Renal cortex interstitium (tissue), 15 donors: Measurements from ENCODE around the gene RBBP8. TPM values are rescaled to one million over a fixed set of nuclear protein-coding genes. Genes with fewer than 3 reads are reported as not detected.
"Not testable (repeated sequence)": the region's sequence is repeated elsewhere in the genome, so short reads cannot be mapped to it uniquely, and the experiment has no call there.

ENCODE experiments used
- DNase-seq, 11 donors: peaks; one replicate each; pipeline ENCODE4 v3.0.0-alpha.2; 2013; ENCODE audit warnings: low read depth in 9 of 11, low spot score in 4 of 11; ENCODE audit errors: extremely low read depth in 1 of 11
- long read RNA-seq, 16 experiments: transcript quantifications; one replicate each; lab custom pipeline, GENCODE V29; 2026
- polyA plus RNA-seq, 3 donors: library from polyadenylated mRNA; unstranded; fragments of 120-200 nt; gene quantifications; one replicate each; pipeline ENCODE4 v1.2.1, GENCODE V29; 2013; ENCODE audit not compliant: insufficient read length in 3 of 3

The RBBP8 gene
- 10 to 100 TPM; 51.0 to 63.3 (median 51.8) TPM for polyA plus RNA-seq
- long read RNA-seq, donor 1, partial matches to known transcripts = 0 of 2 reads
- long read RNA-seq, donor 1, other reads (novel, unspliced or antisense) = 0 of 2 reads
- long read RNA-seq, donor 2 = 0 reads
- long read RNA-seq, donor 3, partial matches to known transcripts = 0 of 1 reads
- long read RNA-seq, donor 3, other reads (novel, unspliced or antisense) = 0 of 1 reads
- long read RNA-seq, donor 4, partial matches to known transcripts = 0 of 2 reads
- long read RNA-seq, donor 4, other reads (novel, unspliced or antisense) = 0 of 2 reads
- long read RNA-seq, donor 5 = 0 reads
- long read RNA-seq, donor 6, partial matches to known transcripts = 0 of 1 reads
- long read RNA-seq, donor 6, other reads (novel, unspliced or antisense) = 0 of 1 reads
- long read RNA-seq, donor 7, partial matches to known transcripts = 5 of 7 reads
- long read RNA-seq, donor 7, other reads (novel, unspliced or antisense) = 0 of 7 reads
- long read RNA-seq, donor 8 = 0 reads
- long read RNA-seq, donor 9 = 0 reads
- long read RNA-seq, donor 10, partial matches to known transcripts = 0 of 1 reads
- long read RNA-seq, donor 10, other reads (novel, unspliced or antisense) = 0 of 1 reads
- long read RNA-seq, donor 11 = 0 reads
- long read RNA-seq, donor 12, partial matches to known transcripts = 0 of 1 reads
- long read RNA-seq, donor 12, other reads (novel, unspliced or antisense) = 0 of 1 reads
- long read RNA-seq, donor 13 = 0 reads
- long read RNA-seq, donor 14, partial matches to known transcripts = 0 of 2 reads
- long read RNA-seq, donor 14, other reads (novel, unspliced or antisense) = 0 of 2 reads
- long read RNA-seq, donor 15, partial matches to known transcripts = 0 of 1 reads
- long read RNA-seq, donor 15, other reads (novel, unspliced or antisense) = 0 of 1 reads
- long read RNA-seq, donor 16, partial matches to known transcripts = 0 of 5 reads
- long read RNA-seq, donor 16, other reads (novel, unspliced or antisense) = 0 of 5 reads

- DNase-seq = peak; percentile 64 to 86 (median 81)
These were observed at the start of gene RBBP8 for GRCh38 chr18:22933206-22933965. TSS of gene RBBP8 (plus strand) at chr18:22933328. CDS start at chr18:22936852, 3,524 bp downstream.

GRCh38 chr18:22883827-22884226 is 49.3 kb upstream of the RBBP8 start:
- no peak for DNase-seq

GRCh38 chr18:22885694-22886093 is 47.4 kb upstream of the RBBP8 start:
- not testable (repeated sequence) for DNase-seq

DNA sequence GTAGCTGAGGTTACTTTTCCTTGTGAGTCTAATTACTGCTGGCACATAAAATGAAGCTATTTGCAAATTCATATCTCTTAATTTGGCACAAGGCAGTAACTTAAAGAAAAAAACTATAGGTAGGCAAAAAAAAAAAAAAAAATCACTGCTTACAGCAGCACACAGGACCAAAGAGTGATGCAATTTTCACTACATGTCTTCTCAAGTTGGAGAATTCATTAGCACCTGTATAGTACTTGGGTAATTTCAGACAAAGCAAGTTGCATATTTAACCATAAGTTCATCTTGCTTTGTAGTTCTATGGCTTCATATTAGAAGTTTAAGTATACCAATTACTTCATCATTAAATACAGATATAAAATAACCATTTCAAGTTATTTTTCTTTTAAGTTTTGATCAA is 33.7 kb upstream of the RBBP8 start:
- DNase-seq = no peak

- no peak for DNase-seq
These were observed 32.4 kb upstream of the RBBP8 start for GRCh38 chr18:22900558-22901238.

GRCh38 chr18:22902093-22902492 is 31.0 kb upstream of the RBBP8 start:
- no peak for DNase-seq

- not testable (repeated sequence) for DNase-seq
These were observed 29.9 kb upstream of the RBBP8 start for GRCh38 chr18:22903248-22903647.

DNA sequence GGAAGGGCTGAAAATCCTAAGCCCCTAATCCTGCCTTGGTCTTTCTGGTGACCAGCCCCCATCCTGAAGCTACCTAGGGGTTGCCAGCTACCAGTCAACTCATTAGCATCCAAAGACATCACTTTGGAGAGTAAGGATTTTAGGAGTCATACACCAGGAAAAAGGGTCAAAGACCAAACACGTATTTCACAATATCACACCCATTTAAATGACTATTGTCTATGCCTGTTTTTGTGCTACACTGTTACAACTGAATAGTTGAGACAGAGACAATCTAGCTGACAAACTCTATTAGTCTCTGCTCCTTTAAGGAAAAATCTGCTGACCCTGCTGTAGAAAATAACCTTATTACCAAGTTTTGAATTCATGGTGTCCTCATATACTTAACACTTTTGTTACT is 21.0 kb upstream of the RBBP8 start:
- no peak for DNase-seq

DNA sequence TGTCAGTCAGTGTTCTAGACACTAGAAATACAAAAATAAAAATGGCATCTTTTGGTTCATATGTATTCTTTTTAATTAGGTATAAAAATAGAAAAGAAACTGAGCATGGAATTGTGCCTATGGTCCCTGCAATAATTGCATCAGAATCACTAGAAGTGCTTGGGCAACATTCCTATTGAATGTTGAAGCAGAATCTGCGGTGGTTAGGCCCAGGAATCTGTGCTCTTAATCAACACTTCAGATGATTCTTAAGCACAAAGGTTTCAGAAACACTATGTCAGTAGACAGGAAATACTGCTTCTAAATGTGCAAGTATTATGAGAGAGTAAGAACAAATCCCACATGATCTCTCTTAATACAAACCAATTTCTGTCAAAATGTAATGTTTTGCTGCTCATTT is 20.3 kb upstream of the RBBP8 start:
- no peak for DNase-seq

- peak in 9 of 11 donors; percentile 41 to 88 (median 65) for DNase-seq
These were observed 19.3 kb upstream of the RBBP8 start for GRCh38 chr18:22913861-22914260.

DNA sequence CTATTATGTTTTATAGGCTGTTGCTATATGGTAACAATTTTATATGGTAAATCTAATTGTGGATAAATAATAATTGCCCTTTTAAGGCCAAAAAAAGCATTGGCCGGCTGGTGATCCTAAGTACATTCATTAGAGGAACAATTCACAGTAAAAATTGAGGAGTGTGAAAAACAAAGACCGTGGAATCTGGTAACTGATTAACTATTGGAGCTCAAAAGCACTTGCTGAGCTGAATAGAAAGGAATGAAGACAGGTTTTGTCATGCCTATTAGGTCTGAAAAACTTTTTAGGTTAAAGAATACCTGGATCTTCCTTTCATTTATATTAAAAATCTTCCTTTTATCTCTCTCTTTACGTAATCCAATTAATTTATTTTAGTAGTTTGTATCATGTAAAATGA is 18.5 kb upstream of the RBBP8 start:
- DNase-seq = peak in 2 of 11 donors; percentile 14 to 45

DNA sequence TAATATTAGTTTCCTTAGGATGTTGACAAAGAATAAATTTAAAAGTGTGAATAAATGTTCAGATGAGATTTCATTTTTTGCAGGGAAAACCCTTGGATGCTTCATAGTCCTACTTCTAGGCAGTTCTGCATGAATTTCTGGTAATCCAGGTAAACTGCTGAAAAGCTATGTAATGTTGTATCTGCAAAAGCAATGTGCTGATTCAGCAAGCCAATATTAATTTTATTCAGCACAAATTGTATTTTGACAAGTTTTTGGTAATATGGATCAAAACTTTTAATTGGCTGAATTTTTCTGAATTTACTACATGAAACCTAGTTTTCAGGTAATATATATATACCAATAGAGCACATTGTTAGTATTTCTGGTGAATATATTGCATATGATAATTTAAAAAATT is 17.8 kb upstream of the RBBP8 start:
- no peak for DNase-seq

DNA sequence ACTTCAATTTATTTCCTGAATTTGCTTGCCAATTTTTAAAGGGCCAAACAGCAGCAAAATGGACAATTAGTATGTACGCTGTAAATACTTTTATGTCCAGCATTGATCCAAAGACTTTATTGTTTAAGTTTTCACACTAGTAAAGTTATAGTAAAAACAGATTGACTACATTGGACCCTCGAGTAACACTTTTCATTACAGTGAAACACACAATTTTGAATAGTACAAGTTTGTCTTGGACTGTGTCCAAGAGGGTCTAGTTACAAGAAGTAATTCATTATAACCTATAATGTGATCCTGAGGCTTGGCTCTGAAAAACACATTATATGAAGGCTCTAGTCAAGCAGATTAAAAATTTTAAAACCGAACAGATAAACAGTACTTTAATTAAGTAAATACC is 11.4 kb upstream of the RBBP8 start:
- peak in 7 of 11 donors; percentile 14 to 54 (median 34) for DNase-seq

GRCh38 chr18:22924589-22924988 is 8.5 kb upstream of the RBBP8 start:
- no peak for DNase-seq

GRCh38 chr18:22926454-22926853 is 6.7 kb upstream of the RBBP8 start:
- no peak for DNase-seq

GRCh38 chr18:22928339-22928738 is 4.8 kb upstream of the RBBP8 start:
- no peak for DNase-seq

DNA sequence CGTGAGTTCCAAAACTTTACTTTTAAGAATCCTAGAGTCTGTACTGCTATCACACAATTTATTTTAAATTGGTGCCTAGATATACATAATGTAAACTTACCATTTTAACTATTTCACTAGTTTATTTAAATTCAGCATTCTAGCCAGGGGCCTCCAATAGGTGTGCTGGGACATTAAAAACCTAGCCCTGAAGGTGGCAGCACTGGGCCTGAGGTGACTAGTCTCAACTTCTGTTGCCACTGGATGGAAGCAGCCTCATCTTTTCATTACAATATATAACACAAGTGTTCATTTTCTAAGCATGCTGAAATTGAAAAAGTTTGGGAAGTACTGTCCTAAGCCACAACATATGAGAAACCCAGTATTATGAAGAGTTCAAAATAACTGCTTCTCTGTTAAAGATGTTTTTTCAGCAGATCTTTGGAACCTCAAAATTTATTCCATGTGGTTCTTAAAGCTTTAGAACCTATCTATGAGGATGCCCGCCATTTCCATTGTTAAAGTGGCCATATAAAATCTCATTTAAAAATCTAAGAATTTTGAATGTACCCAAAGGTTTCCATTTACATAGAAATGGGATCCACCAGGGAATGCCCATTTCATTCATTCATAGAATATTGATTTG is 2.9 kb upstream of the RBBP8 start:
- DNase-seq = peak in 9 of 11 donors; percentile 41 to 68 (median 51)

DNA sequence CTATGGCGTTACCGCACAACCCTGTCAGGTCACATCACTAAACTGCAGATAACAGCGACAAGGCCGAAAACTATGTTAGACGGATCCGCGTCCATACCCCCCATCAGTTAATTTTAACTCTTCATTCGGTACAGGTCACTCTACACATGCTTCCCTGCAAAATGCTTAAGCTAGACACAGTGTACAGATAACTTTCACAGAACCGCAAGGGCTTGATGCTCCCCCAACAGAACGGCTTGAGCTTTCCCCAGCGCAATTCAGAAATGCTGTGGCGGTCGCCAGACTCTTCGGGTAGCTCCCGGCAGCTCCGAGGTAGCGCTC is 283 bp upstream of the RBBP8 start:
- peak in 1 of 11 donors; percentile 60 for DNase-seq
